ENCODE data around the gene EIF5B. TPM values are rescaled to one million over a fixed set of nuclear protein-coding genes. Genes with fewer than 3 reads are reported as not detected.
A peak's percentile ranks its signal among the peaks of the same experiment; 100 is the strongest.

EIF5B gene
- total RNA-seq, 3 donors from 2014 or later: 102 to 111 (median 102) TPM

- Mint-ChIP-seq H3K4me3 (no peak overlapping the region), H3K9me3 (no peaks in the 10 kb centered on the region), H3K4me1 (ENCODE audit: low read depth) (peaks cover 9% of the 10 kb centered on the region), H3K27me3 (ENCODE audit: low read depth) (no peaks in the 10 kb centered on the region), H3K36me3 (ENCODE audit: insufficient read depth) (peaks cover 17% of the 10 kb centered on the region)
- ATAC-seq (no peak), DNase-seq (no peak)
Observed at GRCh38 chr2:99442837-99443236, 105.6 kb downstream of the EIF5B start.

- H3K4me3 Mint-ChIP-seq: no peak overlapping the region
- H3K9me3 Mint-ChIP-seq: no peaks in the 10 kb centered on the region
- no peaks in the 10 kb centered on the region for H3K27me3 Mint-ChIP-seq (ENCODE audit: low read depth)
- peak in 1 of 2 donors; percentile 48 for ATAC-seq
- DNase-seq: no peak
- peaks cover 9% of the 10 kb centered on the region for H3K4me1 Mint-ChIP-seq (ENCODE audit: low read depth)
- peaks cover 20% of the 10 kb centered on the region for H3K36me3 Mint-ChIP-seq (ENCODE audit: insufficient read depth)
Observed at GRCh38 chr2:99444222-99444621, 107.0 kb downstream of the EIF5B start.

GRCh38 chr2:99445065-99445464, 107.9 kb downstream of the EIF5B start:
- Mint-ChIP-seq H3K27me3 (ENCODE audit: low read depth) (no peaks in the 10 kb centered on the region), H3K9me3 (no peaks in the 10 kb centered on the region), H3K4me1 (ENCODE audit: low read depth) (peaks cover 9% of the 10 kb centered on the region), H3K36me3 (ENCODE audit: insufficient read depth) (peaks cover 20% of the 10 kb centered on the region), H3K4me3 (no peak overlapping the region)
- ATAC-seq: no peak
- DNase-seq: no peak

- Mint-ChIP-seq H3K4me1 (ENCODE audit: low read depth) (peaks cover 12% of the 10 kb centered on the region), H3K27me3 (ENCODE audit: low read depth) (no peaks in the 10 kb centered on the region), H3K9me3 (no peaks in the 10 kb centered on the region), H3K36me3 (ENCODE audit: insufficient read depth) (peaks cover 17% of the 10 kb centered on the region), H3K4me3 (no peak overlapping the region)
- ATAC-seq (no peak), DNase-seq (no peak)
Observed at GRCh38 chr2:99448556-99448955, 111.4 kb downstream of the EIF5B start.

GRCh38 chr2:99450199-99450598, 113.0 kb downstream of the EIF5B start:
- no peak for DNase-seq
- H3K27me3 Mint-ChIP-seq (ENCODE audit: low read depth): no peaks in the 10 kb centered on the region
- no peak overlapping the region for H3K4me3 Mint-ChIP-seq
- peaks cover 19% of the 10 kb centered on the region for H3K36me3 Mint-ChIP-seq (ENCODE audit: insufficient read depth)
- no peak for ATAC-seq
- no peaks in the 10 kb centered on the region for H3K9me3 Mint-ChIP-seq
- H3K4me1 Mint-ChIP-seq (ENCODE audit: low read depth): peaks cover 6% of the 10 kb centered on the region

Other genes starting within 250 kb of the EIF5B start
- gene C2orf15, start 195.7 kb upstream of the EIF5B start, total RNA-seq: under 1 TPM; 0.19 to 0.40 (median 0.37) TPM
- gene TSGA10, start 182.4 kb upstream of the EIF5B start, total RNA-seq: 1 to 10 TPM; 2.8 to 5.5 (median 3.4) TPM
- 1 to 10 TPM; 4.5 to 5.5 (median 4.9) TPM for gene LIPT1, start 182.4 kb upstream of the EIF5B start, total RNA-seq
- 10 to 100 TPM; 52.1 to 54.7 (median 54.0) TPM for gene MITD1, start 156.3 kb upstream of the EIF5B start, total RNA-seq
- gene MRPL30, start 156.2 kb upstream of the EIF5B start, total RNA-seq: 10 to 100 TPM; 28.2 to 30.2 (median 29.7) TPM
- not detected for gene LYG2, start 81.7 kb upstream of the EIF5B start, total RNA-seq
- gene LYG1, start 36.2 kb upstream of the EIF5B start, total RNA-seq: under 1 TPM; 0.47 to 0.68 (median 0.54) TPM
- gene TXNDC9, start 1.1 kb upstream of the EIF5B start, total RNA-seq: 10 to 100 TPM; 34.3 to 36.3 (median 35.6) TPM
- gene REV1, start 152.6 kb downstream of the EIF5B start, total RNA-seq: 10 to 100 TPM; 22.0 to 26.8 (median 23.1) TPM

All from activated T-cell treated with anti-CD3 and anti-CD28 coated beads, Interleukin-2, amount 50 U/mL, for 4 hours (primary cell).